HG02970 (cell line): ENCODE measurements around the gene FGF5.
"Not testable (repeated sequence)": the region's sequence is repeated elsewhere in the genome, so short reads cannot be mapped to it uniquely, and the experiment has no call there.

Source experiments
- ATAC-seq: cut with Tn5 transposase; IDR thresholded peaks from one replicate; pipeline ENCODE4 v1.9.1; 2021; ENCODE audit warnings: mild to moderate bottlenecking, moderate library complexity, moderate number of reproducible peaks; ENCODE audit not compliant: unreplicated experiment, low FRiP score

FGF5 gene

DNA sequence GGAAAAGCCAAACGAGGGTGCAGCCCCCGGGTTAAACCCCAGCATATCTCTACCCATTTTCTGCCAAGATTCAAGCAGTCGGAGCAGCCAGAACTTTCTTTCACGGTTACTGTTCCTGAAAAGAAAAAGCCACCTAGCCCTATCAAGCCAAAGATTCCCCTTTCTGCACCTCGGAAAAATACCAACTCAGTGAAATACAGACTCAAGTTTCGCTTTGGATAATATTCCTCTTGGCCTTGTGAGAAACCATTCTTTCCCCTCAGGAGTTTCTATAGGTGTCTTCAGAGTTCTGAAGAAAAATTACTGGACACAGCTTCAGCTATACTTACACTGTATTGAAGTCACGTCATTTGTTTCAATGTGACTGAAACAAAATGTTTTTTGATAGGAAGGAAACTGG lies 20.0 kb downstream of the FGF5 start:
- no peak for ATAC-seq

GRCh38 chr4:80290665-80291064 lies 24.2 kb downstream of the FGF5 start:
- ATAC-seq, result not testable (repeated sequence)

- ATAC-seq, result no peak
These were observed 27.7 kb downstream of the FGF5 start for GRCh38 chr4:80294206-80294605.

DNA sequence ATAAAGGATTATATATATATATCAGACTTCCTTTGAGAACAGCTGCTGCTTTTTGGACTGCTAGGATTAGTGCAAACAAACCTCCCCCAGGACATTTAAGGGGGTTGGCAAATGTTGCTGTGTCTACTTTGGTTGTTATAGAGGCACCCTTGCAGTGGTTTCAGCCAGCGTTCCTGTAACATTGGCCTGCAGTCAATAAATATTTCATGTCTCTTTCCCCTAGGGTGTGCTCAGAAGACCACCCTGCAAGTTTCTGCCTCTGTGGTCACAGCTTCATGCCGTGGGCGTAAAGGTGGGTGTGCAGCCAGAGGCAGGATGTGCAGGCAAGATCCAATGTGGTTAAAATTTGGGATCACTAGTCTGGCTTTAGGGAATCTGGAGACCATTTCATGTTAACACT lies 28.9 kb downstream of the FGF5 start:
- ATAC-seq, result no peak

DNA sequence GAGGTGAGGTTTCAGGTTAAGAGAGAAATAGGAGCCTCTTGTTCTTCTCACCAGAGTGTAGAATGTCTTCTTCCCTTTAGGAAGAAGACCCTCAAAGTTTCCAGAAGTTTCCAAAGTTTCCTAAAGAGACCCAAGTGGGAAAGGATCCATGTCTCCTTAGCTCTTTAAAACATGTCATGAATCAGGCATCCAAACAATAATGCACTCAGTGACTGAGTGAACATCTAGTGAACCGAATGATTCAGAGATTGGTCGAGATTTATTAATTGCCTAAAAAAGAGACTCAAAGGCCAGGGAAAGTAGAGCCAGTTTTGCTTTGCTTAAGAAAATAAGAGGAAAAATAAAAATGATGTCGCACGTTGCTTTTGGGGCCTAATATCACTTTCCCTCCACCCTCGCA lies 29.4 kb downstream of the FGF5 start:
- no peak for ATAC-seq

DNA sequence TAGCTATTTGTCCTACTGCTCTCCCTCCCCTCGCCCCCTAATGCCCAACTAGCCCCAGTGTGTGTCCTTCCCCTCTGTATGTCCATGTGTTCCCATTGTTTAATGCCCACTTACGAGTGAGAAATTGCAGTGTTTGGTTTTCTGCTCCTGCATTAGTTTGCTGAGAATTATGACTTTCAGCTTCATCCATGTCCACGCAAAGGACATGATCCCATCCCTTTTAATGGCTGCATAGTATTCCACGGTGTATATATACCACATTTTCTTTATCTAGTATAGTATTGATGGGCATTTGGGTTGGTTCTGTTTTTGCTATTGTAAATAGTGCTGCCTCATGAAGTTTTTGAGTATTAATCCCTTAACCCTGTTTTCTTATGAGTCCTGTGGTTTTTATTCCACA lies 35.4 kb downstream of the FGF5 start:
- no peak for ATAC-seq

DNA sequence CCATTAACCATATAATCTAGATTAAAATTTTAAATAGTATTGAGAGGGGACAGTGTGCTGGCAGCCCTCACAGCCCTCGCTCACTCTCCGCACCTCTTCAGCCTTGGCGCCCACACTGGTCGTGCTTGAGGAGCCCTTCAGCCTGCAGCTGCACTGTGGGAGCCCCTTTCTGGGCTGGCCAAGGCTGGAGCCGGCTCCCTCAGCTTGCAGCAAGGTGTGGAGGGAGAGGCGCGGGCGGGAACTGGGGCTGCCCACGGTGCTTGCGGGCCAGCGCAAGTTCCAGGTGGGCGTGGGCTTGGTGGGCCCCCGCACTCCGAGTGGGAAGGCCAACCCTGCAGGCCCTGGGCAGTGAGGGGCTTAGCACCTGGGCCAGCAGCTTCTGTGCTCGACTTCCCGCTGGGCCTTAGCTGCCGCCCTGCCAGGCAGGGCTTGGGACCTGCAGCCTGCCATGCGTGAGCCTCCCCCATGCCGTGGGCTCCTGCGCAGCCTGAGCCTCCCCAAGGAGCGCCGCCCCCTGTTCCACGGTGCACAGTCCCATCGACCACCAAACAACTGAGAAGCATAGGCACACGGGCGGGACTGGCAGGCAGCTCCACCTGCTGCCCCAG lies 36.3 kb downstream of the FGF5 start:
- no peak for ATAC-seq

DNA sequence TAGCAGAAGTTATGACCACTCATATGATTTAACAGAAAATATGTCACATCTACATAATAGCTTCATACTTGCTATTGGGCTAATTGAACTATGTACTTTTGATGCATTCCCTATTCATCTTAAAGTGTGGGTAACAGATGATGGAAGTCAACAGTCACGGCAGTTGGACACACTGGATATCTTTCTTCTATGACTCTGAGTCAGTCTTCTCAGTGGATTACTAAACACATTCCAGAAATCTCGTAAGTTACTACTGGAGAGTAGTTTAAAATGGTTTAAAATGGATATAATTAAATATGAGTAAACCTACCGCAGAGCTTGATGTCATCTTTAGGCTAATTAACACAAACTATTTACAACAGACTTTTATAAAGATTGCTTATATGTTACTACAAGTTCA lies 39.0 kb downstream of the FGF5 start:
- no peak for ATAC-seq

DNA sequence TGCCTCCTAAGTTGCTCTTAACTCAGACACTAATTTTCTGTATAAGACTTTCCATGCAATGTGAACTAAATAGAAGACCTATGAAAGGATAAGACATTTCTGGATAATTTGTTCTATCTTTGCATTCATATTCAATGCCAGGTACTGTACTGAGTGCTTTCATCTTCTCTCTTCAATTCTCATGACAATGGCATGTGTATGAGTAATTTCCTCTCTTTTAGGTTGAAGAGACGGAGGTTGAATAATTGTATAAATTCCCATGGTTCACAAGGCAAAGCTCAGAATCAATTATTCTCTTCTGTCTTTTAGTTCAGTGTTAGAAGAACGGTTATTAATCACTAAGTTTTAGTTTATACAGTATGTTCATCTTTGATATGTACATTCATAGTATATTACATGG lies 39.8 kb downstream of the FGF5 start:
- ATAC-seq, result no peak

DNA sequence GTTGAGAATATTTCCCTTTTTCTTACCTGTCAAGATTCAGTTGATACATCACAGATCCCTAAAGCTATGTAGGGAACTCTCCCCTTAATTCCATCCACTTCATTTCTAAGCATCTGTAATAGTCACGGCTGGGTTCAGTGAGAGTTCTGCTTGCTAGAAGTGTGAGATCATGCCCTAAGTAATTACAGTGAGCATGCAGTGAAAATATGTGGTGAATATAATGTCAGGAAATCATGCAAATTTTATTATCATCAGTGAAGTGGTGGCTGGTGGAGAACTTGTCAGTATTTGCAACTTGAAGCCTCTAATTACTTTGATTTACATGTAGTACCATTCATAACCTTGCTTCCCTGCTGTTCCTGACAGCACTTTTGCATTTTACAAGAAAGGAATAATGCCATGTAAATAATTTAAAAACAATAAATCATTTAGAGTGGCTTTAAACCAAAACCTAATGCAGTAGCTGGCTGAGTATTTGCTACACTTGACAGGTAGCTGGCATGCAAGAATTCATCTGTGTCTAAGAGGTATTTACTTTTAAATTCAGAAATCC lies 40.8 kb downstream of the FGF5 start:
- ATAC-seq, result no peak

DNA sequence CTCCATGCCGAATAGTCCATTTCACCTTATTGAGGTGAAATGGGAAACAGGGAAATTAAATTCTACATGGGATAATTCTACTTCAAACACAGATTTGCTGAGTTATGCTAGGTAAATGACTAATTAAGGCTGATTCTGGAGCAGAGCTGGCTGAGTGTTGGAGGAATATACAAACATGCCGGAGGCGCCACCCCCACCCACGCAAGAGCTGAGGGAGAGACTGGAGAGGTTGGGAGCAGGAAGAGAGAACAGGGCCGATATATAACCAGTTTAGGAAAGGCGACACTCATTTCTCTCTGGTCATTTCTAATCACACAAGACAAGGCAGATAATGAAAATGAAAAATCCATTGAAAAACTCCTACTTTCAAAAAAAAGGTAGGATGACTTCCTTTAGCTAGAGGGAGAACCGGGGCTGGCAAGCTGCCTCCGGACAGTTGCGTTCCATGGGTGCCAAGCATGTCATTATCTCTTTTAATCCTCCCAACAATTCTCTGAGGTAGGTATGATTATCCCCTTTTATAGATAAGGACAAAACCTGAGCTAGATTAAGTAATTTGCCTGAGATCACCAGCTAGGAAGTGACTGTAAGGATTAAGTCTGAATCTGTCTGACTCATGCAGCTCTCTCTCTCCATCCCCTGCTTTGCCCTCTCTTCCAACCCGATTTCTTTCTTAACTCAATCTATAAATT lies 41.5 kb downstream of the FGF5 start:
- ATAC-seq, result no peak

- no peak for ATAC-seq
These were observed 42.0 kb downstream of the FGF5 start for GRCh38 chr4:80308466-80308822.

GRCh38 chr4:80309294-80310004 lies 43.0 kb downstream of the FGF5 start:
- no peak for ATAC-seq

- no peak for ATAC-seq
These were observed 44.7 kb downstream of the FGF5 start for GRCh38 chr4:80311130-80311529.

GRCh38 chr4:80312124-80312523 lies 45.7 kb downstream of the FGF5 start:
- no peak for ATAC-seq

DNA sequence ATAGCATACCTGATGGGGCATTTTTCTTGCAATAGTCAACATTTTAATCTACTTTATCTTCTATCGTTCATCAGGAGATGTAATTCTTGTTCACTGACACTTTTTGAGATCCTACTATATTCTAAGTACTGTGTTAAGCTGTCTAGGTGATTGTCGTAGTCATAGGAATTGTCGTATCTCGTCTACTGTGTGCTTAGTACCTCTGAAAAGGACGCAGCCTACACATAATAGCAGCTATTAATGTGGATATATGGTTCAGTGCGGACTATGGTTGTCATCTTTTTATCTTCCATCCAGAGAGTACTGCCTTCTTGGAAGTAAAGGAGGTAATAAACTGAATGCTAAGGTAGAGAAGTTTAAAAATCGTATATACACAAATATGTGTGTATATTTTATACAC lies 47.2 kb downstream of the FGF5 start:
- no peak for ATAC-seq

DNA sequence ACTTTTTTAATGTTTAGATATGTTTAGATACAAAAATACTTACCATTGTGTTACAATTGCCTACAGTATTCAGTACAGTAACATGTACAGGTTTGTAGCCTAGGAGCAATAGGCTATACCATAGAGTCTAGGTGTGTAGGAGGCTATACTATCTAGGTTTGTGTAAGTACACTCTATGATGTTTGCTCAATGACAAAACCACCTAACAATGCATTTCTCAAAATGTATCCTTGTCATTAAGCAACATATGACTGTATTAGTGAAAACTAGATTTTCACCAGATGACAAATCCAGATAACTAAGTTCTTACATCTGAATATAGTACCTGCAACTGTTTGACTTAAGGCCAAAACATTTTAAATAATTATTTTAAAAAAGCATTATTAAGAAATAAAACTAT lies 49.4 kb downstream of the FGF5 start:
- not testable (repeated sequence) for ATAC-seq

DNA sequence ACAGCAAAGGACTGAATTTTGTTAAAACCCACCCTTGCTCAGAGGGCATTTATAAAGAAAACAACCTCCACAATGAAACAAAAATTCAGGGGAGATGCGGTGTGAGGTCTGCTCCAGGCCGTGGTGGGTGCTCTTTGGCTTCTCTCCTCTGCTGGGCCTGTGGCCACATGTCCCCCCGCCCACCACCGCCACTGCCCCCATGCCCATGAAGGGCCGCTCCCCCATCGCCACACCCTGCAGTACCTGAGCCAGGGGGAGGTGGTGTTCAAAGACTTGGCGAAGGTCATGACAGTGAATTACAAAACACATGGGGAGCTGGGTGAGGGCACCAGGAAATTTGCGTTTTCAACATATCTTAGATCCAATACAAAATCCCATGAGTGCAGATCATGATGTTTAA lies 54.9 kb downstream of the FGF5 start:
- ATAC-seq, result no peak

DNA sequence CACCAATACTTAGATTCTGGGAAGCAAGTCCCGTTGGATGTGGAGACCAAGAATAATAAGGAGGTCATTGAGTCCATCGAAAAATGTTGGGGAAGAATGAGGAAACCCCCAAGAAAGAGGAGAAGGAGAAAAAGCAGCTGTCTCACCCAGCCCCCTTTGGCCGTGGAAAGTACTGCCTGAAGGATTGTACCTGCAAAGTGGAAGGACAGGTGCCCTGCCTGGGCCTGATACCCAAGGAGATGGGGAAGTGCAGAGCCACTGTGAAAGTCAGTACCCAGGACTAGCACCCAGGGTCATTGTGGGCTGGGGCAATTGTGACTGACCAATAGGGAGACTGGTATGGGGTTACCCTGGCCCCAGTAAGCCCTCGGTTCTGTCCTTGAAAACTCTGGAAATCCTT lies 55.3 kb downstream of the FGF5 start:
- no peak for ATAC-seq

GRCh38 chr4:80322716-80323115 lies 56.3 kb downstream of the FGF5 start:
- no peak for ATAC-seq

GRCh38 chr4:80324171-80324570 lies 57.7 kb downstream of the FGF5 start:
- no peak for ATAC-seq

DNA sequence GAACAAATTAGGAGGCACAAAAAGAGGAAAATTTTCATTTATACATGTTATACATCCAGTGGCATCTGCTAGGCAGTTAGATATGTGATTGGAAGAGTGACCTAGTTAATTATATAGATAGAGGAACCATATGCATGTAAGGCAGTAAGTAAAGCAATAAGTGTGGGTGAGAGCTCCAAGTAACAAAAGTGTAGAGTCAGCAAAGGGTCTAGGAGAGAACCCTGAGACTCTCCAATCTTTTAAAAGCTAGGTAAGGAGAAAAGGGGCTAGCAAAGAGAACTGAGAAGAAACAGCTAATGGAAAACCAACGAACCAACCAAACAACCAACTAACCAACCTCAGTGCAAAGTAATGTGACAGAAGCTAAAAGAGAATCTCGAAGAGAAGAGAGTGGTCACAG lies 65.2 kb downstream of the FGF5 start:
- ATAC-seq, result no peak
